ENCODE measurements around the gene SEMA4B.
"Not testable (repeated sequence)": the region's sequence is repeated elsewhere in the genome, so short reads cannot be mapped to it uniquely, and the experiment has no call there.

SEMA4B gene

DNA sequence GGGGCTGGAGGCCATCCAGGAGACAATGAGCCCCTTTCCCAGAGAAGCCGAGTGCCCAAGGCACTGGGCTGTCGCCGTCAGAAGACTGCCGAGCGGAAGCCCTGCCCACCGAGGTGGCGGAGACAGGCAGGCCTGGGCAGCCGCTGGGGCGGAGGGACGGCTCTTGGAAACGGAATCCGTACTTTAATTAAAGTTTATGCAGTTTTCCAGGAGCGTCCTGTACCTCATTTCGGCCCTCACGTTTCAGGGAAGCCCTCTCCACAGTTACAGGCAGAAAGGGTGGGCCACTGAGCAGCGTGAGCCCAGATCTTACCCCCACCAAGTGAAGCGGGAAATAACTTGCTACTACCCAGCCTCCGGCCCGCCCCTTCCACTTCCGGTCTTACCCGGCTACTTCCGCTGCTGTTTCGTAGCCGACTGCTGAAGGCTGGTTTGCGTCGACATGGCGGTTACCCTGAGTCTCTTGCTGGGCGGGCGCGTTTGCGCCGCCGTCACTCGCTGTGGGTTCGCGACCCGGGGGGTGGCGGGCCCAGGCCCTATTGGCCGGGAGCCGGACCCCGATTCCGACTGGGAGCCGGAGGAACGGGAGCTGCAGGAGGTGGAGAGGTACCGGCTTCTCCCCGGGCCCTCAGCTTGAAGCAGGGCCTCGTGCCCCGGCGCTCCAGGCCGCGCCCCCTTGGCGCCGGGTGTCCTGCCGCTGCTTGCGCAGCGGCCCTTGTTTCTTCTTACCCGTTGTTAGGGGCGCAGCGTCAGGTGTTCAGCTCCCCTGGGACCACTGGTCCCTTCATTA, 64.3 kb downstream of the SEMA4B start, which contains the start of gene NGRN:
Gene NGRN, plus strand, starts transcription at position 402 of the 790 bp plus-strand sequence. Its CDS starts 41 bp downstream, at position 443.
- peak; percentile 89 for DNase-seq

DNA sequence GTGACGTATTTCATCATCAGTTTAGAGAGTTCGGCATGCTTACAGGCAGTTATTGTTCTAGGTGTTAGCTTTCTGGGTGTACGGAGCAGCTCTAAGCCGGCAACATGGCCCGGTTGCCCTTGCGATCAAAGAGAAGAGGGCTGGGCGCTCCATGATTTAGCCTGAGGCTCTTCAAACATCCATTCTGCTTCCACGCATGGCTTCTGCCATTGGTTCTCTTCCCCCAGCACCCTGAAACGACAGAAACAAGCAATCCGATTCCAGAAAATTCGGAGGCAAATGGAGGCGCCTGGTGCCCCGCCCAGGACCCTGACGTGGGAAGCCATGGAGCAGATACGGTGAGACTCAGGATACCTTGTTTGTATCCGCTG, 64.9 kb downstream of the SEMA4B start:
- DNase-seq = peak; percentile 44

DNA sequence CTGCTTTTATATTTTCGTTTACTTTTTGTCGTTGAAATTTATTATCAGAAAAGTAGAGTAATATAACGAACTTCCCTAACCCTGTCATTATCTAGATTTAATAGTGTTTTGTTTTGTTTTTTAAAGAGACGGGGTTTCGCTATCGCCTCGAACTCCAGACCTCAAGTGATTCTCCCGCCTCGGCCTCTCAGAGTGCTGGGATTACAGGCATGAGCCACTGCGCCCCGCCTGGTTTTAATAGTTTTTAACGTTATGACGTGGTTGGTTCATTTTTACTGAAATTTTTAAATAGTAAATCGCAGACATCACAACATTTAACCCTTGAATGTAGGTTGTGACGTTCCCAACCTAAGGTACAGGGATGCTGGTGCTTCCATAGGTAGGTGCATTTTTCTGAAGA, 65.4 kb downstream of the SEMA4B start:
- DNase-seq = no peak

DNA sequence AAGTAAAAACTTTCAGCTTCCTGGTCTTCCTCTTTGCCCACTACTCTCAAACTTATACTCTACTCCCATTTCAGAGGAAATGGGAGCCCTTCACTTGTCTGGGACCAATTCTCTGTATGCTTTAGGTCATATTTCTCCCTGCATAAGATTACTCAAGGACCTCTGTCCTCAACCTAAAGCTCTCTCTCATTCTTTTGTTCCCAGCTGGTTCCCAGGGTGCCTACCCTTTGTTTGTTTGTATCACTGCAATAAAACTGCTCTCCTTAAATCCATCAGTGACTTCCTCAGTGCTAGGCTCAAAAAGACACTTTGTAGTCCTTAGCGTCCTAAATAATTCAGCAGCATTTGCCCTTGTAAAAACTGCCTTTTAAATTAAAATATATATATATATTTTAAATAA, 67.3 kb downstream of the SEMA4B start:
- DNase-seq = no peak

DNA sequence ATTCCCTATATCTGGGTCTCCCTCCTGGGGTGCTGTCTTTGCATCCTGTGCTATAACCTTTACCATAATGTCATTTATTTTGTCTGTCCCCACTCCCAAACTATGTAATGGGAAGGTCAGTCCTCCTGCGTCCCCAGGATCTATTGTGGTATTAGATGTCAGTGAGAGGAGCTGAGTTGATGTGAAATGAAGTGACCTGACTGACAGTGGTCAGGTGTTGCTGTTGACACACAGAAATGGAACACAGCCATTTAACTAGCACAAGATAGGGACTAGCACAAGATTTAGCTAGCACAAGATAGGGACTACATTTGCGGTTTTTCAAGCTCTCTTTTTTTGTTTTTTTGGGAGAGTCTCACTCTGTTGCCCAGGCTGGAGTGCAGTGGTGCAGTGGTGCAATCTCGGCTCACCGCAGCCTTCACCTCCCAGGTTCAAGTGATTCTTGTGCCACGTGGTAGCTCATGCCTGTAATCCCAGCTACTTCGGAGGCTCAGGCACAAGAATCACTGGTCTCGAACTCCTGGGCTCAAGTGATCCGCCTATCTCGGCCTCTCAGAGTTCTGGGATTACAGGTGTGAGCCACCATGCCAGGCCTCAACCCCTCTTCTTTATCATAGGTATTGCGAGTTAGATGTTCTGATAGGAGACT, 69.5 kb downstream of the SEMA4B start:
- DNase-seq = no peak

DNA sequence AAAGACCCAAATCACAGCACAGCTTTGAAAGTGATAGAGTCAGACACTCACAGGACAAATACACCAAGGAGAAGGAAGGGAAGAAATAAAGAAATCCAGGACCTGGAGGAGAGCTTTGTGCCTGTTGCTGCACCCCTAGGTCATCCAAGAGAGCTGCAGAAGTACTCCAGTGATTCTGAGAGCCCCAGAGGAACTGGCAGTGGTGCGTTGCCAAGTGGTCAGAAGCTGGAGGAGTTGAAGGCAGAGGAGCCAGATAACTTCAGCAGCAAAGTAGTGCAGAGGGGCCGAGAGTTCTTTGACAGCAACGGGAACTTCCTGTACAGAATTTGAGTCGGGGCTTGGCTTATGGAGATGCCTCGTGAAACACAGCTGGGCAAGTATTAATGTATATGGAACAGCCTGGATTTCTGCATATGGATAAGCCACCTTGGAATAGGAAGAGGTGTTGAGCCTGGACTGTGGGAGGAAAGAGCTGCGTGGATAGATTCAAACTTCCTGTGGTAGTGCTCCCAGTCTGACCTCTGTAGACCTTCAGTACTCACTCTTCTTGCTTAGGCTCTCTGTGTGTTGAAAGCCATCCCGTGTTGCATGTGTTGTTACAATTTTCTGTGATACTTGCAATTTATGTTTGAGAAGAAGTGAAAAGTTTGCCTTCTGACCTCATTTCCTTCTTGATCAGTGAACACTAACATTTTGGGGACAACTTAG, 70.5 kb downstream of the SEMA4B start:
- DNase-seq = no peak

DNA sequence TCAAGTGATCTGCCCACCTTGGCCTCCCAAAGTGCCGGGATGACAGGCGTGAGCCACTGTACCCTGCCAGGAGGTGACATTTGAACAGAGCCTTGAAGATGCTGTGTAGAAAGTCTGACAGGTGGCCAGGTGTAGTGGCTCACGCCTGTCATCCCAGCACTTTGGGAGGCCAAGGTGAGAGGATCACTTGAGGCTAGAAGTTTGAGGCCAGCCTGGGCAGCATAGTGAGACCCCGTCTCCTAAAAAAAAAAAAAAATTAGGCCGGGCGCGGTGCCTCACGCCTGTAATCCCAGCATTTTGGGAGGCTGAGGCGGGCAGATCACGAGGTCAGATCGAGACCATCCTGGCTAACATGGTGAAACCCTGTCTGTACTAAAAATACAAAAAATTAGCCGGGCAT, 77.3 kb downstream of the SEMA4B start:
- not testable (repeated sequence) for DNase-seq
